Measurements from ENCODE around the gene AKT1. TPM values are rescaled to one million over a fixed set of nuclear protein-coding genes. Genes with fewer than 3 reads are reported as not detected.

AKT1 gene
- total and polyA plus RNA-seq, 2 of the 13 experiments (the other 11 are each of a cell fraction or from before 2014, with no cell fraction given): 96.2 to 116 TPM

DNA sequence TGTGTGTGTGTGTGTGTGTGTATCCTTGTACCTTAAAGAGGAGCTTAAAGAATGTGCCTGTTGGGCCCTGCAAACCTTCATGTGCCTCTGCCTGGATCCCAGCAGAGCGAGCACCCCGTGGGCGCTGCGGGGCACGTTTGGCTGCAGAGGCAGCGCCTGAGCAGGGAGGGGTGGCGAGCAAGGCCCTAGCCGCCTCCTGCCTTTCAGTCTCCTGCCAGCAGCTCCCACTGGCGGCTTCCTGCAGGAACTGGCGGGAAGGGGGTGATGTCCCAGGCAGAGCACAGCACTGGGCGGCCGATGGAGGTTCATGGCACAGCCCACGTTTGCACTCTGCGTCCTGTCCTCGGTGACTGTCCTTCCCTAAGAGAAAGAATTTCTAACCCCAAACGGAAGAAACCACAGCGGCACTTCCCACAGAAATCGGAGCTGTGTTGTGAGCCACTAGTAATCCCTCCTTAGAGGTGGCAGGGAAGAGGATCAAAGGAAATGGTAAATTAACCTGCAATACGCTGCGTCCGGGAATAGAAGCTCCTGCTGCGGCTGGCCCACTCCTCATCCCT, 25.2 kb upstream of the AKT1 start (continued):
- TF ChIP-seq, protein P1, sequence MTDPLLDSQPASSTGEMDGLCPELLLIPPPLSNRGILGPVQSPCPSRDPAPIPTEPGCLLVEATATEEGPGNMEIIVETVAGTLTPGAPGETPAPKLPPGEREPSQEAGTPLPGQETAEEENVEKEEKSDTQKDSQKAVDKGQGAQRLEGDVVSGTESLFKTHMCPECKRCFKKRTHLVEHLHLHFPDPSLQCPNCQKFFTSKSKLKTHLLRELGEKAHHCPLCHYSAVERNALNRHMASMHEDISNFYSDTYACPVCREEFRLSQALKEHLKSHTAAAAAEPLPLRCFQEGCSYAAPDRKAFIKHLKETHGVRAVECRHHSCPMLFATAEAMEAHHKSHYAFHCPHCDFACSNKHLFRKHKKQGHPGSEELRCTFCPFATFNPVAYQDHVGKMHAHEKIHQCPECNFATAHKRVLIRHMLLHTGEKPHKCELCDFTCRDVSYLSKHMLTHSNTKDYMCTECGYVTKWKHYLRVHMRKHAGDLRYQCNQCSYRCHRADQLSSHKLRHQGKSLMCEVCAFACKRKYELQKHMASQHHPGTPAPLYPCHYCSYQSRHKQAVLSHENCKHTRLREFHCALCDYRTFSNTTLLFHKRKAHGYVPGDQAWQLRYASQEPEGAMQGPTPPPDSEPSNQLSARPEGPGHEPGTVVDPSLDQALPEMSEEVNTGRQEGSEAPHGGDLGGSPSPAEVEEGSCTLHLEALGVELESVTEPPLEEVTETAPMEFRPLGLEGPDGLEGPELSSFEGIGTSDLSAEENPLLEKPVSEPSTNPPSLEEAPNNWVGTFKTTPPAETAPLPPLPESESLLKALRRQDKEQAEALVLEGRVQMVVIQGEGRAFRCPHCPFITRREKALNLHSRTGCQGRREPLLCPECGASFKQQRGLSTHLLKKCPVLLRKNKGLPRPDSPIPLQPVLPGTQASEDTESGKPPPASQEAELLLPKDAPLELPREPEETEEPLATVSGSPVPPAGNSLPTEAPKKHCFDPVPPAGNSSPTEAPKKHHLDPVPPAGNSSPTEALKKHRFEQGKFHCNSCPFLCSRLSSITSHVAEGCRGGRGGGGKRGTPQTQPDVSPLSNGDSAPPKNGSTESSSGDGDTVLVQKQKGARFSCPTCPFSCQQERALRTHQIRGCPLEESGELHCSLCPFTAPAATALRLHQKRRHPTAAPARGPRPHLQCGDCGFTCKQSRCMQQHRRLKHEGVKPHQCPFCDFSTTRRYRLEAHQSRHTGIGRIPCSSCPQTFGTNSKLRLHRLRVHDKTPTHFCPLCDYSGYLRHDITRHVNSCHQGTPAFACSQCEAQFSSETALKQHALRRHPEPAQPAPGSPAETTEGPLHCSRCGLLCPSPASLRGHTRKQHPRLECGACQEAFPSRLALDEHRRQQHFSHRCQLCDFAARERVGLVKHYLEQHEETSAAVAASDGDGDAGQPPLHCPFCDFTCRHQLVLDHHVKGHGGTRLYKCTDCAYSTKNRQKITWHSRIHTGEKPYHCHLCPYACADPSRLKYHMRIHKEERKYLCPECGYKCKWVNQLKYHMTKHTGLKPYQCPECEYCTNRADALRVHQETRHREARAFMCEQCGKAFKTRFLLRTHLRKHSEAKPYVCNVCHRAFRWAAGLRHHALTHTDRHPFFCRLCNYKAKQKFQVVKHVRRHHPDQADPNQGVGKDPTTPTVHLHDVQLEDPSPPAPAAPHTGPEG (CRISPR knock-in tag; IDR thresholded peaks at IDR 0.05): no peak
- TF ChIP-seq, protein P2, sequence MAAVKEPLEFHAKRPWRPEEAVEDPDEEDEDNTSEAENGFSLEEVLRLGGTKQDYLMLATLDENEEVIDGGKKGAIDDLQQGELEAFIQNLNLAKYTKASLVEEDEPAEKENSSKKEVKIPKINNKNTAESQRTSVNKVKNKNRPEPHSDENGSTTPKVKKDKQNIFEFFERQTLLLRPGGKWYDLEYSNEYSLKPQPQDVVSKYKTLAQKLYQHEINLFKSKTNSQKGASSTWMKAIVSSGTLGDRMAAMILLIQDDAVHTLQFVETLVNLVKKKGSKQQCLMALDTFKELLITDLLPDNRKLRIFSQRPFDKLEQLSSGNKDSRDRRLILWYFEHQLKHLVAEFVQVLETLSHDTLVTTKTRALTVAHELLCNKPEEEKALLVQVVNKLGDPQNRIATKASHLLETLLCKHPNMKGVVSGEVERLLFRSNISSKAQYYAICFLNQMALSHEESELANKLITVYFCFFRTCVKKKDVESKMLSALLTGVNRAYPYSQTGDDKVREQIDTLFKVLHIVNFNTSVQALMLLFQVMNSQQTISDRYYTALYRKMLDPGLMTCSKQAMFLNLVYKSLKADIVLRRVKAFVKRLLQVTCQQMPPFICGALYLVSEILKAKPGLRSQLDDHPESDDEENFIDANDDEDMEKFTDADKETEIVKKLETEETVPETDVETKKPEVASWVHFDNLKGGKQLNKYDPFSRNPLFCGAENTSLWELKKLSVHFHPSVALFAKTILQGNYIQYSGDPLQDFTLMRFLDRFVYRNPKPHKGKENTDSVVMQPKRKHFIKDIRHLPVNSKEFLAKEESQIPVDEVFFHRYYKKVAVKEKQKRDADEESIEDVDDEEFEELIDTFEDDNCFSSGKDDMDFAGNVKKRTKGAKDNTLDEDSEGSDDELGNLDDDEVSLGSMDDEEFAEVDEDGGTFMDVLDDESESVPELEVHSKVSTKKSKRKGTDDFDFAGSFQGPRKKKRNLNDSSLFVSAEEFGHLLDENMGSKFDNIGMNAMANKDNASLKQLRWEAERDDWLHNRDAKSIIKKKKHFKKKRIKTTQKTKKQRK (IDR thresholded peaks at IDR 0.05; ENCODE audit: low read length): no peak
- TF ChIP-seq, protein P3, sequence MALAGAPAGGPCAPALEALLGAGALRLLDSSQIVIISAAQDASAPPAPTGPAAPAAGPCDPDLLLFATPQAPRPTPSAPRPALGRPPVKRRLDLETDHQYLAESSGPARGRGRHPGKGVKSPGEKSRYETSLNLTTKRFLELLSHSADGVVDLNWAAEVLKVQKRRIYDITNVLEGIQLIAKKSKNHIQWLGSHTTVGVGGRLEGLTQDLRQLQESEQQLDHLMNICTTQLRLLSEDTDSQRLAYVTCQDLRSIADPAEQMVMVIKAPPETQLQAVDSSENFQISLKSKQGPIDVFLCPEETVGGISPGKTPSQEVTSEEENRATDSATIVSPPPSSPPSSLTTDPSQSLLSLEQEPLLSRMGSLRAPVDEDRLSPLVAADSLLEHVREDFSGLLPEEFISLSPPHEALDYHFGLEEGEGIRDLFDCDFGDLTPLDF (CRISPR knock-in tag; IDR thresholded peaks at IDR 0.05): 0 out of 2 replicates have a peak, but pooled peaks have one; percentile 30
- TF ChIP-seq IKZF4 (CRISPR knock-in tag; IDR thresholded peaks at IDR 0.05; ENCODE audit: borderline replicate concordance, low read depth, not compliant biosample characterization) (no peak), ZNF674 (CRISPR knock-in tag; IDR thresholded peaks at IDR 0.05; ENCODE audit: low read depth) (no peak), NCOA1 (CRISPR knock-in tag; IDR thresholded peaks at IDR 0.05) (no peak), ZBTB7A (CRISPR knock-in tag; IDR thresholded peaks at IDR 0.05) (peak; percentile 91), GABPB1 (CRISPR knock-in tag; IDR thresholded peaks at IDR 0.05) (peak; percentile 70)
- TF ChIP-seq, protein P4, sequence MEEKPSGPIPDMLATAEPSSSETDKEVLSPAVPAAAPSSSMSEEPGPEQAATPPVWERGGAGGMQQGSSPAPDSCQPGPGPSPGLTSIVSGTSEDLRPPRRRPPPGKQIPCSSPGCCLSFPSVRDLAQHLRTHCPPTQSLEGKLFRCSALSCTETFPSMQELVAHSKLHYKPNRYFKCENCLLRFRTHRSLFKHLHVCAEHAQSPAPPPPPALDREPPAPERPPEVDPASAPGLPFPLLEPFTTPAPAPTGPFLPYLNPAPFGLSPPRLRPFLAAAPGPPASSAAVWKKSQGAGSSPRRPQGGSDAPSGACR (CRISPR knock-in tag; IDR thresholded peaks at IDR 0.05): no peak
- TF ChIP-seq, protein P5, sequence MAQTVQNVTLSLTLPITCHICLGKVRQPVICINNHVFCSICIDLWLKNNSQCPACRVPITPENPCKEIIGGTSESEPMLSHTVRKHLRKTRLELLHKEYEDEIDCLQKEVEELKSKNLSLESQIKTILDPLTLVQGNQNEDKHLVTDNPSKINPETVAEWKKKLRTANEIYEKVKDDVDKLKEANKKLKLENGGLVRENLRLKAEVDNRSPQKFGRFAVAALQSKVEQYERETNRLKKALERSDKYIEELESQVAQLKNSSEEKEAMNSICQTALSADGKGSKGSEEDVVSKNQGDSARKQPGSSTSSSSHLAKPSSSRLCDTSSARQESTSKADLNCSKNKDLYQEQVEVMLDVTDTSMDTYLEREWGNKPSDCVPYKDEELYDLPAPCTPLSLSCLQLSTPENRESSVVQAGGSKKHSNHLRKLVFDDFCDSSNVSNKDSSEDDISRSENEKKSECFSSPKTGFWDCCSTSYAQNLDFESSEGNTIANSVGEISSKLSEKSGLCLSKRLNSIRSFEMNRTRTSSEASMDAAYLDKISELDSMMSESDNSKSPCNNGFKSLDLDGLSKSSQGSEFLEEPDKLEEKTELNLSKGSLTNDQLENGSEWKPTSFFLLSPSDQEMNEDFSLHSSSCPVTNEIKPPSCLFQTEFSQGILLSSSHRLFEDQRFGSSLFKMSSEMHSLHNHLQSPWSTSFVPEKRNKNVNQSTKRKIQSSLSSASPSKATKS (CRISPR knock-in tag; IDR thresholded peaks at IDR 0.05): no peak
- TF ChIP-seq, protein P6, sequence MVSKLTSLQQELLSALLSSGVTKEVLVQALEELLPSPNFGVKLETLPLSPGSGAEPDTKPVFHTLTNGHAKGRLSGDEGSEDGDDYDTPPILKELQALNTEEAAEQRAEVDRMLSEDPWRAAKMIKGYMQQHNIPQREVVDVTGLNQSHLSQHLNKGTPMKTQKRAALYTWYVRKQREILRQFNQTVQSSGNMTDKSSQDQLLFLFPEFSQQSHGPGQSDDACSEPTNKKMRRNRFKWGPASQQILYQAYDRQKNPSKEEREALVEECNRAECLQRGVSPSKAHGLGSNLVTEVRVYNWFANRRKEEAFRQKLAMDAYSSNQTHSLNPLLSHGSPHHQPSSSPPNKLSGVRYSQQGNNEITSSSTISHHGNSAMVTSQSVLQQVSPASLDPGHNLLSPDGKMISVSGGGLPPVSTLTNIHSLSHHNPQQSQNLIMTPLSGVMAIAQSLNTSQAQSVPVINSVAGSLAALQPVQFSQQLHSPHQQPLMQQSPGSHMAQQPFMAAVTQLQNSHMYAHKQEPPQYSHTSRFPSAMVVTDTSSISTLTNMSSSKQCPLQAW (CRISPR knock-in tag; IDR thresholded peaks at IDR 0.05): no peak
